ENCODE results near the gene PRIM1. TPM values are rescaled to one million over a fixed set of nuclear protein-coding genes. Genes with fewer than 3 reads are reported as not detected.

The PRIM1 gene
- total RNA-seq, 2 experiments from 2014 or later: 45.0 to 46.2 TPM

Other genes starting within 250 kb of the PRIM1 start
- 1 to 10 TPM; 3.8 to 4.3 TPM for gene RBMS2, start 230.5 kb downstream of the PRIM1 start, total RNA-seq
- 100 to 1,000 TPM; 121 to 126 TPM for gene BAZ2A, start 122.0 kb downstream of the PRIM1 start, total RNA-seq
- 100 to 1,000 TPM; 529 to 549 TPM for gene ATP5F1B, start 106.3 kb downstream of the PRIM1 start, total RNA-seq
- gene PTGES3, start 64.0 kb downstream of the PRIM1 start, total RNA-seq: 100 to 1,000 TPM; 240 to 241 TPM
- gene NACA, start 27.0 kb downstream of the PRIM1 start, total RNA-seq: 100 to 1,000 TPM; 826 to 860 TPM
- gene HSD17B6, start 11.0 kb upstream of the PRIM1 start, total RNA-seq: 1 to 10 TPM; 2.0 to 2.2 TPM
- gene SDR9C7, start 182.1 kb upstream of the PRIM1 start, total RNA-seq: not detected
- under 1 TPM; 0.28 to 0.53 TPM for gene RDH16, start 205.3 kb upstream of the PRIM1 start, total RNA-seq

All from activated CD4-positive, alpha-beta memory T cell treated with anti-CD3 and anti-CD28 coated beads, Interleukin-2, amount 10 ng/mL, durations not matched to agents 7 days and 5 days (primary cell).